HG03354 (cell line): ENCODE data around the gene DKKL1.
"Not testable (repeated sequence)": the region's sequence is repeated elsewhere in the genome, so short reads cannot be mapped to it uniquely, and the experiment has no call there.

Experiments
- ATAC-seq: cut with Tn5 transposase; IDR thresholded peaks from one replicate; pipeline ENCODE4 v1.9.1; 2021; ENCODE audit warnings: mild to moderate bottlenecking; ENCODE audit not compliant: unreplicated experiment, poor library complexity, severe bottlenecking

The DKKL1 gene

GRCh38 chr19:49359851-49360820 lies 3.5 kb upstream of the DKKL1 start:
- no peak for ATAC-seq

- no peak for ATAC-seq
These were observed 2.1 kb upstream of the DKKL1 start for GRCh38 chr19:49361438-49362047.

GRCh38 chr19:49362048-49362928 lies 1.4 kb upstream of the DKKL1 start, which contains the start of gene TEAD2:
Gene TEAD2, minus strand, starts transcription at chr19:49362416. Its CDS starts 2,341 bp downstream, at chr19:49360075.
- ATAC-seq, result no peak

GRCh38 chr19:49362929-49363267 lies 779 bp upstream of the DKKL1 start:
- ATAC-seq, result no peak

- no peak for ATAC-seq
These were observed 533 bp downstream of the DKKL1 start for GRCh38 chr19:49364083-49364737.

- no peak for ATAC-seq
These were observed 2.4 kb downstream of the DKKL1 start for GRCh38 chr19:49366110-49366509.

GRCh38 chr19:49368711-49369358 lies 5.2 kb downstream of the DKKL1 start:
- no peak for ATAC-seq

GRCh38 chr19:49371184-49371583 lies 7.5 kb downstream of the DKKL1 start:
- no peak for ATAC-seq

- not testable (repeated sequence) for ATAC-seq
These were observed 9.5 kb downstream of the DKKL1 start for GRCh38 chr19:49373174-49373573.

GRCh38 chr19:49374665-49375434 lies 11.2 kb downstream of the DKKL1 start:
- no peak for ATAC-seq

GRCh38 chr19:49378512-49378911 lies 14.8 kb downstream of the DKKL1 start:
- no peak for ATAC-seq

- no peak for ATAC-seq
These were observed 16.7 kb downstream of the DKKL1 start for GRCh38 chr19:49380391-49380790.

- ATAC-seq, result no peak
These were observed 19.0 kb downstream of the DKKL1 start for GRCh38 chr19:49382639-49383038.

- ATAC-seq, result no peak
These were observed 19.9 kb downstream of the DKKL1 start for GRCh38 chr19:49383599-49383998.

- ATAC-seq, result no peak
These were observed 24.3 kb downstream of the DKKL1 start, which contains the start of gene KASH5 for GRCh38 chr19:49387936-49388372. Gene KASH5, plus strand, starts transcription at chr19:49388249. Its CDS starts 2,635 bp downstream, at chr19:49390884.

- no peak for ATAC-seq
These were observed 25.7 kb downstream of the DKKL1 start for GRCh38 chr19:49389406-49389805.

GRCh38 chr19:49390131-49390928 lies 26.7 kb downstream of the DKKL1 start:
- ATAC-seq, result no peak
